C4-2B (cell line): ENCODE data around the gene CD3E.
A peak's percentile ranks its signal among the peaks of the same experiment; 100 is the strongest.

Experiments used
- H3K27ac ChIP-seq: fragments of 450-650 bp; 2 replicates; pipeline ENCODE4 v1.5.1; 2017
- CTCF ChIP-seq: fragments of 450-650 bp; conservative IDR thresholded peaks from 2 replicates; pipeline ENCODE4 v1.5.1; 2017; ENCODE audit warnings: mild to moderate bottlenecking
- ZFX ChIP-seq: fragments of 450-650 bp; IDR thresholded peaks from 2 replicates; pipeline ENCODE4 v1.6.1; 2017

Gene CD3E

GRCh38 chr11:118322721-118323120, 18.2 kb downstream of the CD3E start:
- H3K27ac ChIP-seq, result peak overlapping the region; percentile 16
- TF ChIP-seq ZFX (no peak), CTCF (no peak)

DNA sequence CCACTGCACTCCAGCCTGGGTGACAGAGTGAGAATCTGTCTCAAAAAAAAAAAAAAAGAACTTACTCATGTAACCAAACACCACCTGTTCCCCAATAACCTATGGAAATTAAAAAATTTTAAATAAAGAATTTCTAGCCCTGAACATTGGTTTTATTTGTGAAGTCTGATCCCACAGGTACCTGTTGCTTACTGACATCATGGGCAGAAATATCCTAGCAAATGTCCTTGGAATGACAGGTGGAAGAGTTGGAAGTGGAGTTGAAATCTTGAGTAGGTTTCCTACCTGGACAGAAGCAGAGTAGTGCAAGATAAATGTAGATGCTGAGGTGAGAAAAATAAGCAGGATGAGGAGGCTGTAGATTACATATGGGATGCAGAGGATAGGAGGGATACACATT, 20.8 kb downstream of the CD3E start:
- H3K27ac ChIP-seq, result no peak overlapping the region
- TF ChIP-seq CTCF (no peak), ZFX (no peak)

DNA sequence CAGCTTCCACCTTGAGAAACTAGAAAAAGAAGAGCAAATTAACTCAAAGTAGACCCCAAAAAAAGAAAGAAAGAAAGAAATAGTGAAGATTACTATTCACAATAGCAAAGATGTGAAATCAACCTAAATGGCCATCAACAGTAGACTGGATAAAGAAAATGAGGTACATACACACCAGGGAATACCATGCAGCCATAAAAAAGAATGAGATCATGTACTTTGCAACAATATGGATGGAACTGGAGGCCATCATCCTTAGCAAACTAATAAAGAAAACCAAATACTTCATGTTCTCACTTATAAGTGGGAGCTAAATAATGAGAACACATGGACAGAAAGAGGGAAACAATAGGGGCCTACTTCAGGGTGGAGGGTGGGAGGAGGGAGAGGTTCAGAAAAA, 24.2 kb downstream of the CD3E start:
- H3K27ac ChIP-seq, result no peak overlapping the region
- no peak for TF ChIP-seq ZFX
- no peak for TF ChIP-seq CTCF

- no peak overlapping the region for H3K27ac ChIP-seq
- TF ChIP-seq CTCF (no peak), ZFX (no peak)
Measured at GRCh38 chr11:118334745-118335144, 30.2 kb downstream of the CD3E start.

DNA sequence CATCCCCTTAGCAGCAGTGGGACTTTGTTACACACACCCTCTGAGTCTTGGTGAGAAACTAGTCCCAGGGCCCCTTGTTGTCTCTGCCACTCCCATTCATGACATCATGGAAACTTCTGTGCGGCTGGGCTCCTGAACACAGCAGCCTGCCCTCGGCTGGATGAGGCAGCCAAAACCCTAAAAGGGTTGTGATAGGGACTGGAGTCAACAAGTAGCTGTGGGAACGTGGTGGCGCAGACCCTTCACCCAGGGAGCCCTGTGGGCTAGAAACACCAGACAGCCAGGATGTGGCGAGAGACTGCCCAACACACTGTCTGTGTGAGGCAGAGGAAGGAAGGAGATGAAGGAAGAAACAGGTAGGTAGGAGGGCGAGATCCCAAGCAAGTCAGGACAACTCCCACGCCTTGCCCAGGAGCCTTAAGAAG, 34.1 kb downstream of the CD3E start:
- no peak overlapping the region for H3K27ac ChIP-seq

DNA sequence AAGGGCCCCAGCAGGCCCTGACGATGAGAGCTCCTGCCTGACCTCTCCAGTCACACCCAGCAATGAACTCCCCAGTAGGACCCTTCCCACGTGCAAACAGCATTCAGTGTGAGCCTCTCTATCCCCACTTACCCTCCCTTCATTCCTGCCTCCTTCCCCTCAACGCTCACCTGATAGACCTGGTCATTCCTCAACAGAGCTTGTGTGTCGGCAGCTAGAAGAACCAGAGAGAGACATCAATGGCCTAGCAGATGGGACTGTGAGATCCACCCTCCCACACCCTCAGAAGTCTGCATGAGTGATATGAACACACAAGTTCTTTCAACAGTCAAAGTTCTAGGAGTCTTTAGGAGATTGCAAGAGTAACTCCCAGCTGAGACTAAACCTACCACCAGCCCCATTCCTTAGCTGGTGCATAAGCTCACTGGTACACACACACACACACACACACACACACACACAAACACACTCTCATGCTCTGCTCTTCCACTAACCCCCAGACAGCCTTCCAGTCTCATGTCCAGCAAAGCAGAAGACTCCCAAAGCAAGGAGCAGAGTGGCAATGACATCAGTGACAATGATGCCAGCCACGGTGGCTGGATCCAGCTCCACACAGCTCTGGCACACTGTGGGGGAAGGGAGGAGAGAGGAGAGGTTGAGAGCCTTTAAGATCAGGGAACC, 34.9 kb downstream of the CD3E start:
- TF ChIP-seq ZFX, result no peak
- no peak for TF ChIP-seq CTCF
- H3K27ac ChIP-seq, result no peak overlapping the region

More for the DNA sequence above, 34.1 kb downstream of the CD3E start:
- TF ChIP-seq ZFX (no peak), CTCF (no peak)

- TF ChIP-seq ZFX (no peak), CTCF (no peak)
- H3K27ac ChIP-seq, result no peak overlapping the region
Measured at GRCh38 chr11:118340449-118340848, 35.9 kb downstream of the CD3E start.
